HepG2 (cell line): ENCODE results near the gene TTC23. TPM values are rescaled to one million over a fixed set of nuclear protein-coding genes. Genes with fewer than 3 reads are reported as not detected.

Source experiments
- ATAC-seq: fragments of 200-7000 bp; cut with Tn5 transposase; 3 replicates; pipeline ENCODE4 v1.9.1; 2020; ENCODE audit warnings: mild to moderate bottlenecking, moderate library complexity
- BruUV-seq: library from RNA; stranded (reverse); fragments of 400-500 nt; replicated peaks from 2 replicates; lab custom pipeline; 2021; lab: Mats Ljungman, UMichigan
- CTCF ChIA-PET: fragments of 300-600 bp; formaldehyde crosslinking; extraction: SDS; loops from one replicate; lab custom pipeline; 2021; ENCODE audit warnings: low total read pairs, inconsistent platforms, low intra/inter-chr PET ratio; lab: Yijun Ruan, JAX
- POLR2A ChIA-PET: fragments of 350-600 bp; sonication (Branson Sonifier 250); formaldehyde crosslinking; loops from one replicate; lab custom pipeline; 2020; ENCODE audit warnings: antibody characterized with exemption, inconsistent platforms; lab: Yijun Ruan, JAX
- DNase-seq: peaks from one replicate; pipeline ENCODE4 v3.0.0-alpha.2; 2015; ENCODE audit warnings: low spot score
- FAIRE-seq: peaks from 3 replicates; lab custom pipeline; 2011; peaks lifted over from hg19 to GRCh38; lab: Jason Lieb, UNC
- H2AFZ ChIP-seq: one replicate; pipeline ENCODE4 v1.6.1; 2011; ENCODE audit warnings: low read length, inconsistent platforms
- H3K27ac ChIP-seq: fragments of 300-600 bp; 3 replicates; pipeline ENCODE4 v1.8.0; 2011; ENCODE audit warnings: mixed run types, mild to moderate bottlenecking, mixed read lengths, low read length, inconsistent platforms; ENCODE audit not compliant: insufficient read depth; ENCODE audit errors: extremely low read length
- H3K27me3 ChIP-seq, 2 experiments: fragments of 200-600 bp in 1 of 2; 2 replicates in 1 of 2; 3 replicates in 1 of 2; pipeline versions ENCODE4 v1.6.0 to v1.8.0; 2011; ENCODE audit warnings: low read length in 2 of 2, mild to moderate bottlenecking in 2 of 2, moderate library complexity in 2 of 2, inconsistent platforms in 1 of 2; ENCODE audit not compliant: insufficient read depth in 2 of 2, control insufficient read depth in 1 of 2
- H3K36me3 ChIP-seq, 2 experiments: fragments of 200-600 bp in 1 of 2; replicated peaks in 1 of 2; 2 replicates in 1 of 2; 3 replicates in 1 of 2; pipeline versions ENCODE4 v1.5.1 to v1.8.0; 2011; ENCODE audit warnings: low read length in 2 of 2, inconsistent platforms in 1 of 2; ENCODE audit not compliant: insufficient read depth in 2 of 2, control insufficient read depth in 1 of 2
- H3K4me1 ChIP-seq: 2 replicates; pipeline ENCODE4 v1.5.1; 2012; ENCODE audit warnings: low read length, inconsistent platforms; ENCODE audit not compliant: insufficient read depth
- H3K4me2 ChIP-seq: 2 replicates; pipeline ENCODE4 v1.6.0; 2011; ENCODE audit warnings: low read depth, low read length, inconsistent platforms
- H3K4me3 ChIP-seq, 3 experiments: fragments of 200-600 bp in 1 of 3; sonication (generic), shearing (Covaris generic) in 1 of 3; replicated peaks in 1 of 3; 2 replicates each; pipeline ENCODE4 v1.5.1; 2011 to 2016; ENCODE audit warnings: low read length in 3 of 3, inconsistent platforms in 2 of 3, low read depth in 2 of 3, mild to moderate bottlenecking in 2 of 3, control low read depth in 1 of 3, mixed read lengths in 1 of 3; ENCODE audit not compliant: insufficient read depth in 1 of 3
- H3K79me2 ChIP-seq: one replicate; pipeline ENCODE4 v1.6.1; 2011; ENCODE audit warnings: low read length, inconsistent platforms; ENCODE audit not compliant: insufficient read depth
- H3K9ac ChIP-seq: 2 replicates; pipeline ENCODE4 v1.6.0; 2011; ENCODE audit warnings: mild to moderate bottlenecking, low read depth, low read length, inconsistent platforms; ENCODE audit not compliant: insufficient read depth
- H3K9me3 ChIP-seq: 2 replicates; pipeline ENCODE4 v1.5.1; 2012; ENCODE audit warnings: mild to moderate bottlenecking, low read length
- H4K20me1 ChIP-seq: 2 replicates; pipeline ENCODE4 v1.6.0; 2011; ENCODE audit warnings: inconsistent platforms, mild to moderate bottlenecking, low read length, moderate library complexity; ENCODE audit not compliant: insufficient read depth
- ATM ChIP-seq: fragments of 450-650 bp; IDR thresholded peaks from 2 replicates; pipeline ENCODE4 v1.7.1; 2017; ENCODE audit warnings: mild to moderate bottlenecking, borderline replicate concordance
- EHMT2 ChIP-seq: fragments of 200-600 bp; sonication (generic); IDR thresholded peaks from 2 replicates; pipeline ENCODE4 v1.7.0; 2017; ENCODE audit warnings: antibody characterized with exemption, low read depth, low read length, borderline replicate concordance
- ZNF766 ChIP-seq: sonication (generic); formaldehyde crosslinking; IDR thresholded peaks from 2 replicates; pipeline ENCODE4 v1.5.0; 2020; ENCODE audit warnings: missing genetic modification reagents, borderline replicate concordance
- WGBS: methylation state at CpG from one replicate; pipeline ENCODE4 v1.1.6; 2017; ENCODE audit warnings: low lambda C conversion rate; 5-methylcytosine and 5-hydroxymethylcytosine counted together
- in situ Hi-C: cut with HindIII; loops from 2 replicates; pipeline ENCODE4 v1.10.0; 2017; ENCODE audit warnings: low pct_unique_long_range_greater_than_20kb; ENCODE audit not compliant: extremely low pct_ligation_motif_present
- intact Hi-C: fragments of 100-400 bp; cut with micrococcal nuclease; formaldehyde crosslinking; loops from one replicate; pipeline ENCODE4 v1.10.0; 2022; ENCODE audit not compliant: unreplicated experiment
- polyA plus RNA-seq, 8 experiments: library from polyadenylated mRNA; depleted of rRNA in 3 of 8; stranded (reverse) in 7 of 8; unstranded in 1 of 8; fragments of >200 nt; fragmentation: Illumina TruSeq in 4 of 8; extraction: Trizol in 4 of 8; gene quantifications; 2 replicates each; pipeline versions ENCODE4 v1.2.1 to v1.2.3, GENCODE V29; 2011 to 2016; ENCODE audit warnings: low read depth in 4 of 8, missing spikeins in 1 of 8, mixed read lengths in 1 of 8; ENCODE audit not compliant: insufficient read depth in 1 of 8
- total RNA-seq, 5 experiments: library from RNA; depleted of rRNA; stranded (reverse); fragments of >200 nt; fragmentation: Illumina TruSeq; extraction: Trizol; gene quantifications; 2 replicates each; pipeline ENCODE4 v1.2.3, GENCODE V29; 2016; ENCODE audit warnings: low read depth in 1 of 5
- TF ChIP-seq, protein P1 (sequence below): IDR thresholded peaks from 2 replicates; pipeline ENCODE4 v1.6.1; 2016; ENCODE audit warnings: low read depth, control low read depth
- TF ChIP-seq, protein P2 (sequence below): sonication (generic); formaldehyde crosslinking; IDR thresholded peaks from 2 replicates; pipeline ENCODE4 v1.5.0; 2020; ENCODE audit warnings: missing genetic modification reagents, mild to moderate bottlenecking, borderline replicate concordance

Gene TTC23
- total and polyA plus RNA-seq, 2 of the 13 experiments (the other 11 are each of a cell fraction or from before 2014, with no cell fraction given), result 1.6 to 11.7 TPM

DNA sequence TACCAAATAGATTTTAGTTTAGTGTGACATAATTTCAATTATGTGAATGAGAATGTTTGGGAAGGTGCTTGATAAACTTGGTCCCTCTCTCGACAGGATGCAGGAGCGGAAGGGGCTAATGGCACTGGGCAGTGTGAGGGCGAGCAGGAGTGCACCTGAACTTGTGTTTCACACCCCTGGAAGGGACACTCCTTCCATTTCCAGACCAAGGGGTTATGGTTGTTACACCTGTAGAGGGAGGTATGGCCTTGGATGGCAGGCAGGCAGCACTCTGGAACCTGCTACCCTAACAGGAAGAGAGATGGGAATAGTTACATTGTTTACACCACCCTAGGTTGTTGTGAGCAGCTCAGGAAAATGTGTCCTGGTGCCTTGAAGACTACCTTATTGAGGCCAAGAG lies 122.5 kb downstream of the TTC23 start (continued):
- TF ChIP-seq ZNF766 (no peak), EHMT2 (no peak)

DNA sequence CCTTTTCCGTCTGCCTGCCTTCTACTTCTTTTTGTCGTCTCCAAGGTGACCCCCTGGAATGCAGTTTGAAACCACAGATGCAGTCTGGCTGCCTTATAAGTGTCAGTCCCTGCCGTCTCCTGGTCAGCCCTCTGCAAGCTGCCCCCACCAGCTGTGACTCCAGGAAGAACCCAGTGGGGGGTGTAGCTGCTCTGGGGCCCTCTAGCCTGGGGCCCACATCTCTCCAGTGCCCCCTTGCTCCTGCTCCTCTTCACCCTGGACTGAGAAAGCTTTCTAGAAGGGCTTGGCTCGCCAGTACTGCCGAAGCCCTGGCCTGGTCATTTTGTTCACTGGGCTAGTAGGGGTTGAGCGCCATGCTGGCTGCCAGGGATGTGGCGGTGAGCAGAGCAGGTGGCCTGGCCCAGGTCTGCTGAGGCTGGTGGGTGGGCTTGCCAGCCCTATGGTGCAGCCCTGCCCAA lies 123.2 kb downstream of the TTC23 start:
- no peaks in the 10 kb centered on the region for H3K9me3 ChIP-seq
- BruUV-seq, result no TSS peak
- H3K4me1 ChIP-seq, result peaks cover 24% of the 10 kb centered on the region
- no peak overlapping the region for H3K4me2 ChIP-seq
- peaks cover 0 to 4% of the 10 kb centered on the region in 2 experiments; a peak in 1 of 5 replicates for H3K36me3 ChIP-seq
- TF ChIP-seq, protein P1, sequence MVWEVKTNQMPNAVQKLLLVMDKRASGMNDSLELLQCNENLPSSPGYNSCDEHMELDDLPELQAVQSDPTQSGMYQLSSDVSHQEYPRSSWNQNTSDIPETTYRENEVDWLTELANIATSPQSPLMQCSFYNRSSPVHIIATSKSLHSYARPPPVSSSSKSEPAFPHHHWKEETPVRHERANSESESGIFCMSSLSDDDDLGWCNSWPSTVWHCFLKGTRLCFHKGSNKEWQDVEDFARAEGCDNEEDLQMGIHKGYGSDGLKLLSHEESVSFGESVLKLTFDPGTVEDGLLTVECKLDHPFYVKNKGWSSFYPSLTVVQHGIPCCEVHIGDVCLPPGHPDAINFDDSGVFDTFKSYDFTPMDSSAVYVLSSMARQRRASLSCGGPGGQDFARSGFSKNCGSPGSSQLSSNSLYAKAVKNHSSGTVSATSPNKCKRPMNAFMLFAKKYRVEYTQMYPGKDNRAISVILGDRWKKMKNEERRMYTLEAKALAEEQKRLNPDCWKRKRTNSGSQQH (CRISPR knock-in tag), result no peak
- TF ChIP-seq, protein P2, sequence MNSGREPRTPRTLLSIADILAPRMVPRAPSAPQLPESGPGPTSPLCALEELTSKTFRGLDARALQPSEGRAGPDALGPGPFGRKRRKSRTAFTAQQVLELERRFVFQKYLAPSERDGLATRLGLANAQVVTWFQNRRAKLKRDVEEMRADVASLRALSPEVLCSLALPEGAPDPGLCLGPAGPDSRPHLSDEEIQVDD (CRISPR knock-in tag), result no peak
- no peak for TF ChIP-seq ATM
- TF ChIP-seq, all 625 proteins: peak for 0
- Histone ChIP-seq H3K9ac (no peak overlapping the region), H3K27ac (no peak overlapping the region), H3K79me2 (no peaks in the 10 kb centered on the region), H3K4me3 (no peak overlapping the region), H2AFZ (no peak overlapping the region), H4K20me1 (no peaks in the 10 kb centered on the region), H3K27me3 (no peaks in the 10 kb centered on the region)
- no peak for ATAC-seq
- POLR2A ChIA-PET, result no interaction called here
- in situ Hi-C loops, result no loop called here
- intact Hi-C loops, result no loop called here
- no peak for DNase-seq
- FAIRE-seq, result no peak
- CTCF ChIA-PET, result no interaction called here
- 100% methylated on average over 3 of the region's 7 CpGs for WGBS
